HEK293 (cell line): ENCODE measurements around the gene BCOR.

Experiments used
- BCL11B ChIP-seq: fragments of 450-650 bp; formaldehyde crosslinking; IDR thresholded peaks from 2 replicates; pipeline ENCODE4 v1.5.1; 2016; ENCODE audit warnings: low read depth, missing biosample characterization, missing genetic modification characterization
- GLI2 ChIP-seq: fragments of 450-650 bp; formaldehyde crosslinking; IDR thresholded peaks from 2 replicates; pipeline ENCODE4; 2017; ENCODE audit warnings: missing biosample characterization, missing genetic modification characterization, low read depth, borderline replicate concordance
- GLIS1 ChIP-seq: fragments of 450-650 bp; formaldehyde crosslinking; IDR thresholded peaks from 2 replicates; pipeline ENCODE4 v1.5.1; 2016; ENCODE audit warnings: missing biosample characterization, missing genetic modification characterization
- SP2 ChIP-seq: fragments of 450-650 bp; formaldehyde crosslinking; IDR thresholded peaks from 2 replicates; pipeline ENCODE4 v1.5.1; 2016; ENCODE audit warnings: missing biosample characterization, missing genetic modification characterization
- ZBTB7A ChIP-seq: fragments of 450-650 bp; formaldehyde crosslinking; IDR thresholded peaks from 2 replicates; pipeline ENCODE4 v1.5.1; 2016; ENCODE audit warnings: low read depth, missing biosample characterization, missing genetic modification characterization
- ZEB2 ChIP-seq: fragments of 450-650 bp; formaldehyde crosslinking; IDR thresholded peaks from 2 replicates; pipeline ENCODE4 v1.5.1; 2016; ENCODE audit warnings: missing biosample characterization, missing genetic modification characterization
- ZNF138 ChIP-seq: fragments of 450-650 bp; formaldehyde crosslinking; IDR thresholded peaks from 2 replicates; pipeline ENCODE4 v1.5.1; 2016; ENCODE audit warnings: missing biosample characterization, missing genetic modification characterization, borderline replicate concordance
- ZNF140 ChIP-seq: fragments of 450-650 bp; formaldehyde crosslinking; IDR thresholded peaks from 2 replicates; pipeline ENCODE4 v1.5.1; 2016; ENCODE audit warnings: missing biosample characterization, missing genetic modification characterization
- ZNF146 ChIP-seq: fragments of 450-650 bp; formaldehyde crosslinking; IDR thresholded peaks from 2 replicates; pipeline ENCODE4 v1.5.1; 2016; ENCODE audit warnings: missing biosample characterization, missing genetic modification characterization
- ZNF174 ChIP-seq: fragments of 450-650 bp; formaldehyde crosslinking; IDR thresholded peaks from 2 replicates; pipeline ENCODE4 v1.5.0; 2017; ENCODE audit warnings: missing biosample characterization, mild to moderate bottlenecking, missing genetic modification characterization
- ZNF19 ChIP-seq: fragments of 450-650 bp; formaldehyde crosslinking; IDR thresholded peaks from 2 replicates; pipeline ENCODE4; 2016; ENCODE audit warnings: missing biosample characterization, missing genetic modification characterization, low read depth
- ZNF423 ChIP-seq: fragments of 450-650 bp; formaldehyde crosslinking; IDR thresholded peaks from 2 replicates; pipeline ENCODE4 v1.5.1; 2016; ENCODE audit warnings: missing biosample characterization, missing genetic modification characterization
- ZNF621 ChIP-seq: fragments of 450-650 bp; formaldehyde crosslinking; IDR thresholded peaks from 2 replicates; pipeline ENCODE4 v1.5.1; 2017; ENCODE audit warnings: missing biosample characterization, missing genetic modification characterization
- ZNF76 ChIP-seq: fragments of 450-650 bp; formaldehyde crosslinking; IDR thresholded peaks from 2 replicates; pipeline ENCODE4; 2016; ENCODE audit warnings: low read depth, missing biosample characterization, missing genetic modification characterization, borderline replicate concordance
- ZNF785 ChIP-seq: fragments of 450-650 bp; formaldehyde crosslinking; IDR thresholded peaks from 2 replicates; pipeline ENCODE4 v1.5.1; 2016; ENCODE audit warnings: missing biosample characterization, missing genetic modification characterization
- TF ChIP-seq, protein P1 (sequence below): fragments of 450-650 bp; formaldehyde crosslinking; optimal IDR thresholded peaks from 2 replicates; pipeline ENCODE3; 2016; ENCODE audit warnings: missing biosample characterization, mild to moderate bottlenecking, missing genetic modification characterization
- TF ChIP-seq, protein P2 (sequence below): fragments of 450-650 bp; formaldehyde crosslinking; IDR thresholded peaks from 2 replicates; pipeline ENCODE4 v1.5.1; 2016; ENCODE audit warnings: missing biosample characterization, missing genetic modification characterization
- TF ChIP-seq, protein P3 (sequence below): fragments of 450-650 bp; formaldehyde crosslinking; IDR thresholded peaks from 2 replicates; pipeline ENCODE4 v1.5.1; 2016; ENCODE audit warnings: missing biosample characterization, missing genetic modification characterization, borderline replicate concordance
- TF ChIP-seq, protein P4 (sequence below): fragments of 450-650 bp; formaldehyde crosslinking; IDR thresholded peaks from 2 replicates; pipeline ENCODE4 v1.5.1; 2016; ENCODE audit warnings: missing biosample characterization, missing genetic modification characterization, borderline replicate concordance
- TF ChIP-seq, protein P5 (sequence below): fragments of 450-650 bp; formaldehyde crosslinking; IDR thresholded peaks from 2 replicates; pipeline ENCODE4 v1.5.1; 2016; ENCODE audit warnings: missing biosample characterization, missing genetic modification characterization
- TF ChIP-seq, protein P6 (sequence below): fragments of 450-650 bp; formaldehyde crosslinking; IDR thresholded peaks from 2 replicates; pipeline ENCODE4 v1.5.1; 2016; ENCODE audit warnings: missing biosample characterization, missing genetic modification characterization
- TF ChIP-seq, protein P7 (sequence below): fragments of 450-650 bp; formaldehyde crosslinking; IDR thresholded peaks from 2 replicates; pipeline ENCODE4 v1.5.1; 2017; ENCODE audit warnings: missing biosample characterization, missing genetic modification characterization
- TF ChIP-seq, protein P8 (sequence below): fragments of 450-650 bp; formaldehyde crosslinking; IDR thresholded peaks from 2 replicates; pipeline ENCODE4 v1.5.1; 2016; ENCODE audit warnings: missing biosample characterization, missing genetic modification characterization, low read depth

Gene BCOR

DNA sequence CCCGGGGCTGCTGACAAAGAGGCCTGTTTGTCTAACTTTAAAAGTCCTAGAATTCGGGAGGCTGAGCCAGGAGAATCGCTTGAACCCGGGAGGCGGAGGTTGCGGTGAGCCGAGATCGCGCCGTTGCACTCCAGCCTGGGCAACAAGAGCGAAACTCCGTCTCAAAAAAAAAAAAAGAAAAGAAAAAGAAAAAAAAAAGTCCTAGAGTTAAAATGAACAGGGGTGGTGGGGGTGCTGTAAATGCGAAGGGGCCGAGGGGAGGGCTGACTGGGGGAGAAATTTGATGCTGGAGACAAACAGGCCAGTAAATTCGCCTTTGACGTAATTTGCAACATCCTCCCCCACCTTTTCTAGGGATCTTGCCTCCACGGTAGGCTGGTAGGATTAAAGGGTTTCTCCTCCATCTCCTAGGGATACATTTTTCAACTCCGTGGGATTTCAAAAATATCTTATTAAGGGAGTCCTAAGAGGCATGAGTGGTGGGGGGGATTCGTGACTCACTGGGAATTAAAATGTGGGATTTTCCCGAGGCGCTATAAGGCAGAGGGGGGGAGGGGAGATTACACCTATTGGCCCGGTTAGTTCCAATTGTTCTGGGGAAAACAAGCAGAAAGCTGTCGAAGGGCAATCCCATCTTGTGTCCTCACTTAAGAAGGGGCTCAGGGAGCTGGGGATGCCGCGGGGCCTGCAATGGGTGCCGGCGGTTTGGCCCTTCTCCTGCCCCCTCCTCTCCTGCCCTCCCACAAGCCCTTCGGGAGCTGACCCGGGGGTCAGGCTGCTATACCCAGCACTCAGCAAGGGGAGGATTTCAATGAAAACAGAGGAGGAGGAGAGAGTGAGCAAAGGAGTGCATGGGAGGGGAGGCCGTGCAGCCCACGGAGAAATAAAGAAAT, 3.0 kb upstream of the BCOR start (continued):
- TF ChIP-seq, protein P1, sequence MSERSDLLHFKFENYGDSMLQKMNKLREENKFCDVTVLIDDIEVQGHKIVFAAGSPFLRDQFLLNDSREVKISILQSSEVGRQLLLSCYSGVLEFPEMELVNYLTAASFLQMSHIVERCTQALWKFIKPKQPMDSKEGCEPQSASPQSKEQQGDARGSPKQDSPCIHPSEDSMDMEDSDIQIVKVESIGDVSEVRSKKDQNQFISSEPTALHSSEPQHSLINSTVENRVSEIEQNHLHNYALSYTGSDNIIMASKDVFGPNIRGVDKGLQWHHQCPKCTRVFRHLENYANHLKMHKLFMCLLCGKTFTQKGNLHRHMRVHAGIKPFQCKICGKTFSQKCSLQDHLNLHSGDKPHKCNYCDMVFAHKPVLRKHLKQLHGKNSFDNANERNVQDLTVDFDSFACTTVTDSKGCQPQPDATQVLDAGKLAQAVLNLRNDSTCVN (tag by site-specific recombination), result no peak
- TF ChIP-seq ZNF621 (no peak), ZNF19 (tag by site-specific recombination) (no peak), SP2 (tag by site-specific recombination) (no peak; the same call in 1 of the 2 replicates), ZNF423 (tag by site-specific recombination) (peak; percentile 56), ZEB2 (tag by site-specific recombination) (no peak), ZNF174 (tag by site-specific recombination) (no peak), GLI2 (no peak; the same call in 1 of the 2 replicates), BCL11B (0 out of 2 replicates have a peak, but pooled peaks have one; percentile 17), ZNF76 (tag by site-specific recombination) (peak; percentile 58; the same call in 1 of the 2 replicates), GLIS1 (tag by site-specific recombination) (peak; percentile 89), ZNF138 (tag by site-specific recombination) (no peak), ZNF146 (tag by site-specific recombination) (no peak), ZNF140 (tag by site-specific recombination) (no peak), ZNF785 (tag by site-specific recombination) (no peak), ZBTB7A (tag by site-specific recombination) (no peak)
- TF ChIP-seq, protein P2, sequence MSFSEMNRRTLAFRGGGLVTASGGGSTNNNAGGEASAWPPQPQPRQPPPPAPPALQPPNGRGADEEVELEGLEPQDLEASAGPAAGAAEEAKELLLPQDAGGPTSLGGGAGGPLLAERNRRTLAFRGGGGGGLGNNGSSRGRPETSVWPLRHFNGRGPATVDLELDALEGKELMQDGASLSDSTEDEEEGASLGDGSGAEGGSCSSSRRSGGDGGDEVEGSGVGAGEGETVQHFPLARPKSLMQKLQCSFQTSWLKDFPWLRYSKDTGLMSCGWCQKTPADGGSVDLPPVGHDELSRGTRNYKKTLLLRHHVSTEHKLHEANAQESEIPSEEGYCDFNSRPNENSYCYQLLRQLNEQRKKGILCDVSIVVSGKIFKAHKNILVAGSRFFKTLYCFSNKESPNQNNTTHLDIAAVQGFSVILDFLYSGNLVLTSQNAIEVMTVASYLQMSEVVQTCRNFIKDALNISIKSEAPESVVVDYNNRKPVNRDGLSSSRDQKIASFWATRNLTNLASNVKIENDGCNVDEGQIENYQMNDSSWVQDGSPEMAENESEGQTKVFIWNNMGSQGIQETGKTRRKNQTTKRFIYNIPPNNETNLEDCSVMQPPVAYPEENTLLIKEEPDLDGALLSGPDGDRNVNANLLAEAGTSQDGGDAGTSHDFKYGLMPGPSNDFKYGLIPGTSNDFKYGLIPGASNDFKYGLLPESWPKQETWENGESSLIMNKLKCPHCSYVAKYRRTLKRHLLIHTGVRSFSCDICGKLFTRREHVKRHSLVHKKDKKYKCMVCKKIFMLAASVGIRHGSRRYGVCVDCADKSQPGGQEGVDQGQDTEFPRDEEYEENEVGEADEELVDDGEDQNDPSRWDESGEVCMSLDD (tag by site-specific recombination), result 0 out of 2 replicates have a peak, but pooled peaks have one; percentile 9
- TF ChIP-seq, protein P3, sequence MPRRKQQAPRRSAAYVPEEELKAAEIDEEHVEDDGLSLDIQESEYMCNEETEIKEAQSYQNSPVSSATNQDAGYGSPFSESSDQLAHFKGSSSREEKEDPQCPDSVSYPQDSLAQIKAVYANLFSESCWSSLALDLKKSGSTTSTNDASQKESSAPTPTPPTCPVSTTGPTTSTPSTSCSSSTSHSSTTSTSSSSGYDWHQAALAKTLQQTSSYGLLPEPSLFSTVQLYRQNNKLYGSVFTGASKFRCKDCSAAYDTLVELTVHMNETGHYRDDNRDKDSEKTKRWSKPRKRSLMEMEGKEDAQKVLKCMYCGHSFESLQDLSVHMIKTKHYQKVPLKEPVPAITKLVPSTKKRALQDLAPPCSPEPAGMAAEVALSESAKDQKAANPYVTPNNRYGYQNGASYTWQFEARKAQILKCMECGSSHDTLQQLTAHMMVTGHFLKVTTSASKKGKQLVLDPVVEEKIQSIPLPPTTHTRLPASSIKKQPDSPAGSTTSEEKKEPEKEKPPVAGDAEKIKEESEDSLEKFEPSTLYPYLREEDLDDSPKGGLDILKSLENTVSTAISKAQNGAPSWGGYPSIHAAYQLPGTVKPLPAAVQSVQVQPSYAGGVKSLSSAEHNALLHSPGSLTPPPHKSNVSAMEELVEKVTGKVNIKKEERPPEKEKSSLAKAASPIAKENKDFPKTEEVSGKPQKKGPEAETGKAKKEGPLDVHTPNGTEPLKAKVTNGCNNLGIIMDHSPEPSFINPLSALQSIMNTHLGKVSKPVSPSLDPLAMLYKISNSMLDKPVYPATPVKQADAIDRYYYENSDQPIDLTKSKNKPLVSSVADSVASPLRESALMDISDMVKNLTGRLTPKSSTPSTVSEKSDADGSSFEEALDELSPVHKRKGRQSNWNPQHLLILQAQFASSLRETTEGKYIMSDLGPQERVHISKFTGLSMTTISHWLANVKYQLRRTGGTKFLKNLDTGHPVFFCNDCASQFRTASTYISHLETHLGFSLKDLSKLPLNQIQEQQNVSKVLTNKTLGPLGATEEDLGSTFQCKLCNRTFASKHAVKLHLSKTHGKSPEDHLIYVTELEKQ (tag by site-specific recombination), result 0 out of 2 replicates have a peak, but pooled peaks have one; percentile 21
- TF ChIP-seq, protein P4, sequence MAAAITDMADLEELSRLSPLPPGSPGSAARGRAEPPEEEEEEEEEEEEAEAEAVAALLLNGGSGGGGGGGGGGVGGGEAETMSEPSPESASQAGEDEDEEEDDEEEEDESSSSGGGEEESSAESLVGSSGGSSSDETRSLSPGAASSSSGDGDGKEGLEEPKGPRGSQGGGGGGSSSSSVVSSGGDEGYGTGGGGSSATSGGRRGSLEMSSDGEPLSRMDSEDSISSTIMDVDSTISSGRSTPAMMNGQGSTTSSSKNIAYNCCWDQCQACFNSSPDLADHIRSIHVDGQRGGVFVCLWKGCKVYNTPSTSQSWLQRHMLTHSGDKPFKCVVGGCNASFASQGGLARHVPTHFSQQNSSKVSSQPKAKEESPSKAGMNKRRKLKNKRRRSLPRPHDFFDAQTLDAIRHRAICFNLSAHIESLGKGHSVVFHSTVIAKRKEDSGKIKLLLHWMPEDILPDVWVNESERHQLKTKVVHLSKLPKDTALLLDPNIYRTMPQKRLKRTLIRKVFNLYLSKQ, result no peak
- TF ChIP-seq, protein P5, sequence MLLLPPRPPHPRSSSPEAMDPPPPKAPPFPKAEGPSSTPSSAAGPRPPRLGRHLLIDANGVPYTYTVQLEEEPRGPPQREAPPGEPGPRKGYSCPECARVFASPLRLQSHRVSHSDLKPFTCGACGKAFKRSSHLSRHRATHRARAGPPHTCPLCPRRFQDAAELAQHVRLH (tag by site-specific recombination), result peak; percentile 78
- TF ChIP-seq, protein P6, sequence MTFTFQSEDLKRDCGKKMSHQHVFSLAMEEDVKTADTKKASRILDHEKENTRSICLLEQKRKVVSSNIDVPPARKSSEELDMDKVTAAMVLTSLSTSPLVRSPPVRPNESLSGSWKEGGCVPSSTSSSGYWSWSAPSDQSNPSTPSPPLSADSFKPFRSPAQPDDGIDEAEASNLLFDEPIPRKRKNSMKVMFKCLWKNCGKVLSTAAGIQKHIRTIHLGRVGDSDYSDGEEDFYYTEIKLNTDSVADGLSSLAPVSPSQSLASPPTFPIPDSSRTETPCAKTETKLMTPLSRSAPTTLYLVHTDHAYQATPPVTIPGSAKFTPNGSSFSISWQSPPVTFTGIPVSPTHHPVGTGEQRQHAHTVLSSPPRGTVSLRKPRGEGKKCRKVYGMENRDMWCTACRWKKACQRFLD, result no peak
- TF ChIP-seq, protein P7, sequence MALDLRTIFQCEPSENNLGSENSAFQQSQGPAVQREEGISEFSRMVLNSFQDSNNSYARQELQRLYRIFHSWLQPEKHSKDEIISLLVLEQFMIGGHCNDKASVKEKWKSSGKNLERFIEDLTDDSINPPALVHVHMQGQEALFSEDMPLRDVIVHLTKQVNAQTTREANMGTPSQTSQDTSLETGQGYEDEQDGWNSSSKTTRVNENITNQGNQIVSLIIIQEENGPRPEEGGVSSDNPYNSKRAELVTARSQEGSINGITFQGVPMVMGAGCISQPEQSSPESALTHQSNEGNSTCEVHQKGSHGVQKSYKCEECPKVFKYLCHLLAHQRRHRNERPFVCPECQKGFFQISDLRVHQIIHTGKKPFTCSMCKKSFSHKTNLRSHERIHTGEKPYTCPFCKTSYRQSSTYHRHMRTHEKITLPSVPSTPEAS (tag by site-specific recombination), result no peak
- TF ChIP-seq, protein P8, sequence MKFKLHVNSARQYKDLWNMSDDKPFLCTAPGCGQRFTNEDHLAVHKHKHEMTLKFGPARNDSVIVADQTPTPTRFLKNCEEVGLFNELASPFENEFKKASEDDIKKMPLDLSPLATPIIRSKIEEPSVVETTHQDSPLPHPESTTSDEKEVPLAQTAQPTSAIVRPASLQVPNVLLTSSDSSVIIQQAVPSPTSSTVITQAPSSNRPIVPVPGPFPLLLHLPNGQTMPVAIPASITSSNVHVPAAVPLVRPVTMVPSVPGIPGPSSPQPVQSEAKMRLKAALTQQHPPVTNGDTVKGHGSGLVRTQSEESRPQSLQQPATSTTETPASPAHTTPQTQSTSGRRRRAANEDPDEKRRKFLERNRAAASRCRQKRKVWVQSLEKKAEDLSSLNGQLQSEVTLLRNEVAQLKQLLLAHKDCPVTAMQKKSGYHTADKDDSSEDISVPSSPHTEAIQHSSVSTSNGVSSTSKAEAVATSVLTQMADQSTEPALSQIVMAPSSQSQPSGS (tag by site-specific recombination), result peak; percentile 29; the same call in 1 of the 2 replicates
